ENCODE measurements around the gene RET. TPM values are rescaled to one million over a fixed set of nuclear protein-coding genes. Genes with fewer than 3 reads are reported as not detected.

The RET gene
- total RNA-seq = 1 to 10 TPM; 1.4 to 3.9 (median 1.8) TPM

GRCh38 chr10:43076876-43077420 lies at the start of gene RET:
Gene RET (plus strand): TSS chr10:43077069. CDS start chr10:43077259, 190 bp downstream.
- H3K4me1 ChIP-seq = peaks cover 0 to 25% (median 4%) of the 10 kb centered on the region in 3 donors
- ATAC-seq = no peak
- TF ChIP-seq EP300 (IDR thresholded peaks at IDR 0.05) (no peak), POLR2AphosphoS5 (IDR thresholded peaks at IDR 0.05) (no peak), CTCF (IDR thresholded peaks at IDR 0.05) (no peak), POLR2A (IDR thresholded peaks at IDR 0.05) (no peak)
- WGBS, 2 donors (ENCODE audit: low coverage in 1 of 2) = no CpG with 5 or more reads among the region's 78 CpGs
- no peaks in the 10 kb centered on the region for H3K36me3 ChIP-seq
- no peaks in the 10 kb centered on the region for H3K9me3 ChIP-seq
- H3K27me3 ChIP-seq = peaks cover 98% of the 10 kb centered on the region
- no peak within 1 kb of the TSS for H3K27ac ChIP-seq
- H3K4me3 ChIP-seq = peak within 1 kb of the TSS; percentile 4 to 54

GRCh38 chr10:43027331-43027955 lies 49.4 kb upstream of the RET start:
- no peak for ATAC-seq
- Histone ChIP-seq H3K27ac (no peak overlapping the region), H3K4me3 (no peak overlapping the region), H3K9me3 (peaks cover 0 to 23% (median 0%) of the 10 kb centered on the region in 3 donors), H3K27me3 (peaks cover 44% of the 10 kb centered on the region), H3K4me1 (no peaks in the 10 kb centered on the region), H3K36me3 (no peaks in the 10 kb centered on the region)
- no peak for TF ChIP-seq POLR2A (IDR thresholded peaks at IDR 0.05)
- no peak for TF ChIP-seq POLR2AphosphoS5 (IDR thresholded peaks at IDR 0.05)
- no peak for TF ChIP-seq CTCF (IDR thresholded peaks at IDR 0.05)
- no peak for TF ChIP-seq EP300 (IDR thresholded peaks at IDR 0.05)
- 89 to 90% methylated on average over 2 to 8 of the region's 11 CpGs for WGBS, 2 donors (ENCODE audit: low coverage in 1 of 2)

GRCh38 chr10:43028143-43028542 lies 48.7 kb upstream of the RET start:
- H3K27me3 ChIP-seq = peaks cover 40% of the 10 kb centered on the region
- no peaks in the 10 kb centered on the region for H3K36me3 ChIP-seq
- peaks cover 0 to 30% (median 0%) of the 10 kb centered on the region in 3 donors for H3K9me3 ChIP-seq
- H3K4me1 ChIP-seq = no peaks in the 10 kb centered on the region
- no peak overlapping the region for H3K4me3 ChIP-seq
- no peak overlapping the region for H3K27ac ChIP-seq
- TF ChIP-seq CTCF (IDR thresholded peaks at IDR 0.05) (no peak), POLR2AphosphoS5 (IDR thresholded peaks at IDR 0.05) (no peak), EP300 (IDR thresholded peaks at IDR 0.05) (no peak), POLR2A (IDR thresholded peaks at IDR 0.05) (no peak)
- WGBS, 2 donors (ENCODE audit: low coverage in 1 of 2) = 100% methylated on average over 1 of the region's 6 CpGs; no CpG with 5 or more reads in 1 of the 2 donors
- ATAC-seq = no peak

- H3K4me1 ChIP-seq = no peaks in the 10 kb centered on the region
Measured at GRCh38 chr10:43029043-43029442, 47.8 kb upstream of the RET start.

More at GRCh38 chr10:43029043-43029442, 47.8 kb upstream of the RET start:
- Histone ChIP-seq H3K9me3 (peaks cover 0 to 39% (median 0%) of the 10 kb centered on the region in 3 donors), H3K27me3 (peaks cover 39% of the 10 kb centered on the region), H3K4me3 (no peak overlapping the region), H3K27ac (no peak overlapping the region), H3K36me3 (no peaks in the 10 kb centered on the region)
- ATAC-seq = no peak
- no peak for TF ChIP-seq POLR2AphosphoS5 (IDR thresholded peaks at IDR 0.05)
- TF ChIP-seq CTCF (IDR thresholded peaks at IDR 0.05) = no peak
- WGBS, 2 donors (ENCODE audit: low coverage in 1 of 2) = 20 to 86% methylated on average over 1 to 2 of the region's 7 CpGs
